Measurements from ENCODE around the gene P3R3URF.

P3R3URF gene

DNA sequence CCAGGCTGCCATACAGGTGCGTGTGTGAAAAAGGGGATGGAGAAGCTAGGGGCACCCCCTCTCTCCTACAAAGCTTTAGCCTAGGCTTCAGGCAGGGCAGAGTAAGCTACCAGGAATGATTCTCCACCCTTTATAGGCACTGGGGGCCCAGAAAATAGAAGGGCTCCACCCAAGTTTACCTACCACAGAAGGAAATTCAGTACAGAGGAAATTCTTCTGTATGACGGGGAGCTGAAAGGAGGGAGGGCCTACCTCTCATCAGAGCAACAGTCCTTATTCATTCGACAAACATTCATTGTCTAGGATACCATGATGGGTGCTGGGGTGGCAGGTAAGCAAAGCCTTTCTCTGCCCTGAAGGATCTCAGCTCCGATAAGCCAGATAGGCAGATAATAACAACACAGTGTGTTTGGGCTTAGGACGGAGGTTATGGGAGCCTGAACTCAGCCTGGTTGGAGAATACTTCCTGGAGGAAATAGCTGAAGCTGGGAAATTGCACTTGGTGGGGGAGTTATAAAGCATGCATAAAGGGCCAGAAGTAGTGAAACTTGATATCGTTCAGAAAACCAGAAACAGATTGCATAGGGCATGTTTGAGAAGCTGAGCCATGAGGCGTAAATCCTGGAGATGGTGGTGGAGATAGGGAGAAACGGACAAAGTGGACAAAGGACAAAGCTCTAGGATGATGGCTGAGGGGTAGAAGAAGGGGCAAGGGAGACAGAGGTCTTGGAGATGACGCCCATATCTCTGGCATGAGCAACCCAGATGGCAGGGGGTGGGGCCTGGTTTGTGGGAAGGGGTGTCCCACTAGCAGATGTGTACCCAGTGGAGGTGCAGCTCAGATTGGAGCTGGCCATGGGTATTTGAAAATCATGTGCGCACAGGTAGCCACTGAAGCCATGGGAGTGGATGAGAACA is 5.3 kb upstream of the P3R3URF start:
- DNase-seq (ENCODE audit: extremely low read depth, low read depth): peak; percentile 88
- H3K4me3 ChIP-seq (replicated peaks; ENCODE audit: low read depth, low read length): no peak overlapping the region
- TF ChIP-seq, protein P1, sequence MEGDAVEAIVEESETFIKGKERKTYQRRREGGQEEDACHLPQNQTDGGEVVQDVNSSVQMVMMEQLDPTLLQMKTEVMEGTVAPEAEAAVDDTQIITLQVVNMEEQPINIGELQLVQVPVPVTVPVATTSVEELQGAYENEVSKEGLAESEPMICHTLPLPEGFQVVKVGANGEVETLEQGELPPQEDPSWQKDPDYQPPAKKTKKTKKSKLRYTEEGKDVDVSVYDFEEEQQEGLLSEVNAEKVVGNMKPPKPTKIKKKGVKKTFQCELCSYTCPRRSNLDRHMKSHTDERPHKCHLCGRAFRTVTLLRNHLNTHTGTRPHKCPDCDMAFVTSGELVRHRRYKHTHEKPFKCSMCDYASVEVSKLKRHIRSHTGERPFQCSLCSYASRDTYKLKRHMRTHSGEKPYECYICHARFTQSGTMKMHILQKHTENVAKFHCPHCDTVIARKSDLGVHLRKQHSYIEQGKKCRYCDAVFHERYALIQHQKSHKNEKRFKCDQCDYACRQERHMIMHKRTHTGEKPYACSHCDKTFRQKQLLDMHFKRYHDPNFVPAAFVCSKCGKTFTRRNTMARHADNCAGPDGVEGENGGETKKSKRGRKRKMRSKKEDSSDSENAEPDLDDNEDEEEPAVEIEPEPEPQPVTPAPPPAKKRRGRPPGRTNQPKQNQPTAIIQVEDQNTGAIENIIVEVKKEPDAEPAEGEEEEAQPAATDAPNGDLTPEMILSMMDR (IDR thresholded peaks at IDR 0.05; ENCODE audit: low read depth, low read length, missing control alignments): no peak

DNA sequence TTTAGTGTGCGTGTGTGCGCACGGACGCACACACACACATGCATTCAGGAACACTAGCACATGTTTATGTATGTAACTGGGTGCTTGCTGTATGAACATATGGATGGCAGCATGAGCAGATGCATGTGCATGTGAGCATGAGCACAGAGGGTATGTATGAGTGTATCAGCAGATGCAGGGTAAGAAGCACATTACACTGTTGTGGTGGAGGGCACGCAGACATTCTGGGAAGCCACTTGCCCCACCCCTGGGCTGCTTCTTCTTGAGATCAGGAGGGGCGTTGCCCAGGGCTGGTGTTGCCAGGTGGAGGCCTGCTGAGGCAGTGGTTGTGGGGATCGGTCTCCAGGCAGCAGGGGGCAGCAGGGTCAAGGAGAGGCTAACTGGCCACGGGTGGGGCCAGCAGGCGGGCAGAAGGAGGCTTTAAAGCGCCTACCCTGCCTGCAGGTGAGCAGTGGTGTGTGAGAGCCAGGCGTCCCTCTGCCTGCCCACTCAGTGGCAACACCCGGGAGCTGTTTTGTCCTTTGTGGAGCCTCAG is 3.9 kb upstream of the P3R3URF start:
- TF ChIP-seq, protein P1 (IDR thresholded peaks at IDR 0.05; ENCODE audit: low read depth, low read length, missing control alignments): no peak
- no peak for DNase-seq (ENCODE audit: extremely low read depth, low read depth)
- no peak overlapping the region for H3K4me3 ChIP-seq (replicated peaks; ENCODE audit: low read depth, low read length)

DNA sequence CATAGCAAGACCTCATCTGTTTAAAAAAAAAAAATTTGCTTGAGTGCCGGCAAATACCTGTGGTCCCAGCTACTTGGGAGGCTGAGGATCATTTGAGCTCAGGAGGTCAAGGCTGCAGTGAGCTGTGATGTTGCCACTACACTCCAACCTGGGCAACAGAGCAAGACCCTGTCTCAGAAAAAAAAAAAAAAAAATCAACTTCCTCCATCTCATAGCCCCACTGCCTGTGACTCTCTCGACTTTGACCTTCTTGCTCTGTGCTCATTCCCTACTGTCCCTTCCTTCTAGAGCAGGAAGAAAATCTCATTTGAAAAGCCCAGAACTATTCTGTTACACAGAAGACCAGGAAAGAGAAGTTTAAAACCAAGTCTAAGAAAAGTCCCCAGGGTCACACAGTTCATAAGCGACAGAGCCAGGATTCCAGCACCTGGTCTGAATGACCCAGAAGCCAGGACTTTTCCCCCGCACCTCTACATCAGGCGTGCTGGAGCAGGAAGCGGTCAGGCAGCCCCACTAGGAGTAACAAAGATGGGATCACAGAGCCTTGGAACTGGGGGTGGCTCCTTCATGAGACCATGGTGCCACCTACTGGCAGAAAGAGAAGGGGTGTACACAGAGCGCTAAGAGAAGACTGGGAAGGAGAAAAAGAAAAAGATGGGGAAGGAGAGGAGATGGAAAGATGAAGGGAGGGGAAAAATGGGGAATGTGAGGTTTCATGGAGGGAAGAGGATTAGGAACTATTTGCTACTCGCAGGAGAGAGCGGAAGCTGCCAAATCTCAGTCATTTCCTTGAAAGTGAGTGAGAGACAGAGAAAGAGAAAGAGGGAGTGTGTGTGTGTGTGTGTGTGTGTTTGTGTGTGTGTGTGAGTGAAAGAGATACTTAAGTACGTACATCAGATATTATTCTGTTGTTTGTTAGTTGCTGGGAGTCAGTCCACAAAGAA is 3.1 kb upstream of the P3R3URF start:
- TF ChIP-seq, protein P1 (IDR thresholded peaks at IDR 0.05; ENCODE audit: low read depth, low read length, missing control alignments): peak; percentile 93
- DNase-seq (ENCODE audit: extremely low read depth, low read depth): peak; percentile 82
- H3K4me3 ChIP-seq (replicated peaks; ENCODE audit: low read depth, low read length): no peak overlapping the region

DNA sequence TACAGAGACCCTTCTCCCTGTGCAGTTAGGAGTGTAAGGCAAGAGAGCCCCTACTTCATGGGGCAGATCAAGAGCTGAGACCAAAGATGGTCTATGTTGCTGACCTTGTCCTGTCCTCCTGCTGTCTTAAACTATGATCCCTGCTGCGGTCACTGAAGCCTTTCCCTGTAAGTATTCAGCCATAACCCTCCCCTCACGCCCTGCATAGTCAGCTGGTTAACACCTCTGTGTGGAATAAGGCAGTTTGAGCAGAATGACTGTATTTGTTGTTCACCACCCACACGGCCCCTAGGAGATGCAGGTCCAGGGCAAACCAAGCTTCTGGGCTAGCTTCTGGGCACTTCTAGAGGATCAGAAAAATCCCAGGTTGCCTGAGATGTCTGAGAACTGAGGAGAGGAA is 1.0 kb downstream of the P3R3URF start:
- DNase-seq (ENCODE audit: extremely low read depth, low read depth): no peak
- TF ChIP-seq, protein P1 (IDR thresholded peaks at IDR 0.05; ENCODE audit: low read depth, low read length, missing control alignments): no peak

DNA sequence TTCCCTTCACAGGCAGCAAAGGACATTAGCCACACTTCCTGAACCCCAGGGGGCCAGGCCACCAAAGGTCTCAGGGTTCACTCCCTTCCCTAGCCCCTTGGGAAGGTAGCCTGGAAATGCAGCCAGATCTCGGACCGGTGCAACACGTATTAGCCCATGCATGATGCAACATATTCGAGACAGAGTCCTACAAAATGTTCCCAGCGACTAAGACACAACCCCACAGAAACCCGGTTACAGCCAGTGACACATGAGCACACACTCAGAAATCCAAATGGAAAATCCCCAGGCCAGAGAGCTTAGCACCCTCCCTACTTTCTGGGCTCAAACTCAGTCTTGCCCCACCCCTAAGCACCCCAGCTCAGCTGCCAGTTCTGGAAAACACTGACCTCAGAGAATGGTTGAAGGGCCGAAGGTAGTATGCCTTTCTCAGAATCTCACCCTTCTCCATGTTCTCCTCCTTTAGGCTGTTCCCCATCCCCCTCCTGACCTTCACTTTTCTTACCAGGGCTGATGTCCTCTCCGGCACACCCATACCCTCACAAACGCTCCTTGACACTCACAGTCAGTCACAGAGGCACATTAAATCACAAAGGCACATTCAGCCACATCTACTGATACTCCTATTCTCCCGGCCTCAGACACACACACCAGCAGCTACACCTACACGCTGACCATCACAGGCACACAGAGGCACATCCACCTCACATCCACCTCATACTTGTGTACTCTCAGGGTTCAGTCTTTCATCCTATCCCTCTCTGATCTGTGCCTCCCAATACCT is 1.6 kb downstream of the P3R3URF start, which contains the start of gene TSPAN1:
TSPAN1 (plus strand) TSS at position 640 of the 784 bp plus-strand sequence. CDS start 6,021 bp downstream, outside the sequence.
- no peak for DNase-seq (ENCODE audit: extremely low read depth, low read depth)
- no peak within 1 kb of the TSS for H3K4me3 ChIP-seq (replicated peaks; ENCODE audit: low read depth, low read length)
- TF ChIP-seq, protein P1 (IDR thresholded peaks at IDR 0.05; ENCODE audit: low read depth, low read length, missing control alignments): no peak

More for the DNA sequence above, 1.0 kb downstream of the P3R3URF start:
- no peak overlapping the region for H3K4me3 ChIP-seq (replicated peaks; ENCODE audit: low read depth, low read length)
